IMR-90 (cell line): ENCODE results near the gene KCNK4. TPM values are rescaled to one million over a fixed set of nuclear protein-coding genes. Genes with fewer than 3 reads are reported as not detected.

Experiments used
- ATAC-seq: fragments of 200-7000 bp; cut with Tn5 transposase; 2 replicates; pipeline ENCODE4 v1.9.1; 2020; ENCODE audit warnings: low read depth, mild to moderate bottlenecking, moderate library complexity
- BruUV-seq: library from RNA; stranded (reverse); fragments of 400-500 nt; replicated peaks from 2 replicates; lab custom pipeline; 2021; lab: Mats Ljungman, UMichigan
- CTCF ChIA-PET: fragments of 300-600 bp; formaldehyde crosslinking; extraction: SDS; loops from one replicate; lab custom pipeline; 2021; ENCODE audit warnings: antibody characterized with exemption; lab: Yijun Ruan, JAX
- POLR2A ChIA-PET: fragments of 300-600 bp; sonication (Branson Sonifier 250); formaldehyde crosslinking; loops from one replicate; lab custom pipeline; 2022; ENCODE audit warnings: antibody characterized with exemption; ENCODE audit not compliant: unreplicated experiment; lab: Charles Lee
- DNase-seq: peaks from one replicate; pipeline ENCODE4 v3.0.0; 2013
- H2AFZ ChIP-seq: replicated peaks from 2 replicates; pipeline ENCODE3; 2013; ENCODE audit warnings: low read length, mild to moderate bottlenecking; ENCODE audit not compliant: poor library complexity
- H2AK5ac ChIP-seq: 2 replicates; pipeline ENCODE4 v1.6.1; 2013; ENCODE audit warnings: low read depth, low read length, inconsistent platforms
- H2AK9ac ChIP-seq: replicated peaks from 2 replicates; pipeline ENCODE3; 2013; ENCODE audit warnings: mild to moderate bottlenecking, low read depth, low read length, moderate library complexity; ENCODE audit not compliant: poor library complexity
- H2BK120ac ChIP-seq: 2 replicates; pipeline ENCODE4 v1.6.1; 2013; ENCODE audit warnings: low read depth, low read length, inconsistent platforms
- H2BK15ac ChIP-seq: 3 replicates; pipeline ENCODE4 v1.6.1; 2013; ENCODE audit warnings: low read depth, low read length, inconsistent platforms
- H2BK20ac ChIP-seq: 2 replicates; pipeline ENCODE4 v1.6.1; 2013; ENCODE audit warnings: low read depth, mild to moderate bottlenecking, inconsistent platforms, low read length, moderate library complexity
- H2BK5ac ChIP-seq: 2 replicates; pipeline ENCODE4 v1.6.1; 2013; ENCODE audit warnings: mild to moderate bottlenecking, low read depth, low read length, inconsistent platforms; ENCODE audit not compliant: poor library complexity, severe bottlenecking
- H3K14ac ChIP-seq: replicated peaks from 2 replicates; pipeline ENCODE4 v1.6.1; 2013; ENCODE audit warnings: low read depth, low read length, inconsistent platforms
- H3K18ac ChIP-seq: 2 replicates; pipeline ENCODE4 v1.6.1; 2013; ENCODE audit warnings: low read depth, low read length, control low read depth
- H3K23ac ChIP-seq: 2 replicates; pipeline ENCODE4 v1.6.1; 2013; ENCODE audit warnings: low read depth, low read length, inconsistent platforms
- H3K27ac ChIP-seq: 2 replicates; pipeline ENCODE4 v1.5.1; 2013; ENCODE audit warnings: mild to moderate bottlenecking, control low read depth, low read length; ENCODE audit not compliant: insufficient read depth
- H3K27me3 ChIP-seq: 2 replicates; pipeline ENCODE4 v1.6.1; 2013; ENCODE audit warnings: low read length; ENCODE audit not compliant: control insufficient read depth, insufficient read depth
- H3K36me3 ChIP-seq: 2 replicates; pipeline ENCODE4 v1.6.1; 2013; ENCODE audit warnings: low read length, mixed read lengths; ENCODE audit not compliant: control insufficient read depth, insufficient read depth
- H3K4ac ChIP-seq: 2 replicates; pipeline ENCODE4 v1.6.1; 2013; ENCODE audit warnings: low read depth, low read length, inconsistent platforms
- H3K4me1 ChIP-seq: 2 replicates; pipeline ENCODE4 v1.6.1; 2013; ENCODE audit warnings: low read length, mixed read lengths; ENCODE audit not compliant: control insufficient read depth, insufficient read depth
- H3K4me2 ChIP-seq: 2 replicates; pipeline ENCODE4 v1.6.1; 2013; ENCODE audit warnings: low read depth, mild to moderate bottlenecking, control low read depth, low read length, moderate library complexity
- H3K4me3 ChIP-seq: 2 replicates; pipeline ENCODE4 v1.5.1; 2013; ENCODE audit warnings: low read depth, mild to moderate bottlenecking, control low read depth, low read length, moderate library complexity; ENCODE audit not compliant: insufficient read depth
- H3K56ac ChIP-seq: 2 replicates; pipeline ENCODE4 v1.6.1; 2013; ENCODE audit warnings: low read length, inconsistent platforms; ENCODE audit not compliant: insufficient read depth; ENCODE audit errors: extremely low read depth
- H3K79me1 ChIP-seq, 2 experiments: 2 replicates each; pipeline ENCODE4 v1.6.1; 2013; ENCODE audit warnings: low read length in 2 of 2, inconsistent platforms in 1 of 2, low read depth in 1 of 2
- H3K9ac ChIP-seq: 2 replicates; pipeline ENCODE4 v1.6.1; 2013; ENCODE audit warnings: low read depth, low read length, control low read depth
- H3K9me1 ChIP-seq: 2 replicates; pipeline ENCODE4 v1.6.1; 2013; ENCODE audit warnings: low read length, inconsistent platforms; ENCODE audit not compliant: insufficient read depth
- H3K9me3 ChIP-seq: 2 replicates; pipeline ENCODE4 v1.6.1; 2013; ENCODE audit warnings: low read length; ENCODE audit not compliant: control insufficient read depth, insufficient read depth
- H4K20me1 ChIP-seq: 2 replicates; pipeline ENCODE4 v1.6.1; 2013; ENCODE audit warnings: low read length, inconsistent platforms; ENCODE audit not compliant: insufficient read depth
- H4K5ac ChIP-seq: 2 replicates; pipeline ENCODE4 v1.6.1; 2013; ENCODE audit warnings: mild to moderate bottlenecking, low read depth, low read length, control low read depth
- H4K8ac ChIP-seq, 2 experiments: 2 replicates each; pipeline ENCODE4 v1.6.1; 2013; ENCODE audit warnings: low read depth in 2 of 2, low read length in 2 of 2, control low read depth in 1 of 2, inconsistent platforms in 1 of 2
- H4K91ac ChIP-seq: 2 replicates; pipeline ENCODE4 v1.6.1; 2013; ENCODE audit warnings: low read depth, low read length, inconsistent platforms; ENCODE audit not compliant: insufficient read depth
- CEBPB ChIP-seq: IDR thresholded peaks from 2 replicates; pipeline ENCODE4 v1.6.1; 2012; ENCODE audit warnings: low read depth, low read length, improper control_type of control experiment
- CHD1 ChIP-seq: IDR thresholded peaks from 2 replicates; pipeline ENCODE4 v1.6.1; 2012; ENCODE audit warnings: low read depth, low read length, improper control_type of control experiment
- CTCF ChIP-seq: conservative IDR thresholded peaks from 2 replicates; pipeline ENCODE4 v1.5.1; 2012; ENCODE audit warnings: mild to moderate bottlenecking, low read depth, low read length, improper control_type of control experiment
- ELK1 ChIP-seq: fragments of 150-350 bp; IDR thresholded peaks from 2 replicates; pipeline ENCODE4 v1.6.1; 2016; ENCODE audit warnings: low read depth, mild to moderate bottlenecking, low read length, moderate library complexity, borderline replicate concordance
- MAFK ChIP-seq: IDR thresholded peaks from 2 replicates; pipeline ENCODE4 v1.6.1; 2012; ENCODE audit warnings: low read depth, low read length, improper control_type of control experiment
- POLR2A ChIP-seq: IDR thresholded peaks from 2 replicates; pipeline ENCODE4 v1.6.1; 2012; ENCODE audit warnings: mild to moderate bottlenecking, low read depth, low read length
- RAD21 ChIP-seq: IDR thresholded peaks from 2 replicates; pipeline ENCODE4 v1.6.1; 2012; ENCODE audit warnings: low read length, improper control_type of control experiment
- RCOR1 ChIP-seq: IDR thresholded peaks from 2 replicates; pipeline ENCODE4 v1.6.1; 2012; ENCODE audit warnings: mild to moderate bottlenecking, low read length, improper control_type of control experiment; ENCODE audit not compliant: insufficient replicate concordance
- SMC3 ChIP-seq: fragments of 150-350 bp; IDR thresholded peaks from 2 replicates; pipeline ENCODE4 v1.6.1; 2016; ENCODE audit warnings: low read depth, mild to moderate bottlenecking, antibody characterized with exemption, low read length, moderate library complexity
- WGBS, 2 experiments: methylation state at CpG; one replicate each; pipeline versions ENCODE4 v1.1.5 to v1.1.7; 2013; ENCODE audit warnings: missing lambda C conversion rate in 2 of 2; ENCODE audit not compliant: insufficient read length in 1 of 2; ENCODE audit errors: extremely low coverage in 2 of 2; 5-methylcytosine and 5-hydroxymethylcytosine counted together
- dilution Hi-C: fragments of 300-500 bp; cut with HindIII; formaldehyde crosslinking; loops from one replicate; pipeline ENCODE4 v1.14.3; 2018; ENCODE audit warnings: low sequenced_read_pairs; ENCODE audit not compliant: unreplicated experiment
- in situ Hi-C: fragments of 300-500 bp; cut with MboI; formaldehyde crosslinking; loops from 3 replicates; pipeline ENCODE4 v1.14.3; 2019; ENCODE audit warnings: low sequenced_read_pairs, inconsistent platforms, mixed read lengths
- intact Hi-C: fragments of 100-400 bp; cut with micrococcal nuclease; formaldehyde crosslinking; loops from 2 replicates; pipeline ENCODE4 v1.10.0; 2022
- polyA plus RNA-seq, 3 experiments: library from polyadenylated mRNA; depleted of rRNA; stranded (reverse); fragments of >200 nt; gene quantifications; 2 replicates each; pipeline ENCODE4 v1.2.3, GENCODE V29; 2012; ENCODE audit warnings: low replicate concordance in 1 of 3
- total RNA-seq: library from RNA; depleted of rRNA; stranded (reverse); fragments of >200 nt; gene quantifications from 2 replicates; pipeline ENCODE4 v1.2.3, GENCODE V29; 2012
- TF ChIP-seq, protein P1 (sequence below): fragments of 150-350 bp; IDR thresholded peaks from 2 replicates; pipeline ENCODE4 v1.6.1; 2017; ENCODE audit warnings: mild to moderate bottlenecking, antibody characterized with exemption, low read length, low read depth

KCNK4 gene
- total and polyA plus RNA-seq, 2 of the 4 experiments (the other 2 are of a cell fraction), result not detected

GRCh38 chr11:64249038-64249437 is 42.1 kb upstream of the KCNK4 start:
- Histone ChIP-seq H2AK9ac (no peak overlapping the region), H4K91ac (peak overlapping the region; percentile 41; the same call in 1 of the 2 replicates), H3K27me3 (no peaks in the 10 kb centered on the region), H2AK5ac (no peak overlapping the region), H2BK20ac (no peak overlapping the region), H3K9me3 (no peaks in the 10 kb centered on the region), H2BK15ac (no peak overlapping the region), H3K4me1 (peaks cover 13% of the 10 kb centered on the region), H3K56ac (no peak overlapping the region), H3K18ac (no peak overlapping the region), H3K23ac (no peak overlapping the region), H2BK5ac (no peak overlapping the region), H3K9ac (no peak overlapping the region), H3K36me3 (peaks cover 3% of the 10 kb centered on the region; the same call in 1 of the 2 replicates), H3K4ac (no peak overlapping the region; the same call in 1 of the 2 replicates), H3K27ac (no peak overlapping the region), H2BK120ac (no peak overlapping the region), H2AFZ (no peak overlapping the region), H3K14ac (no peak overlapping the region), H3K4me3 (no peak overlapping the region), H4K5ac (no peak overlapping the region), H3K4me2 (no peak overlapping the region), H4K8ac (no peak overlapping the region), H3K79me1 (peaks cover 8 to 36% of the 10 kb centered on the region in 2 experiments), H4K20me1 (peaks cover 21% of the 10 kb centered on the region), H3K9me1 (no peaks in the 10 kb centered on the region)
- ChIA-PET POLR2A (interaction anchor here (0.9 kb wide), 1 partner anchor 19 kb away, joined by 3 read pairs; no protein-coding TSS in a partner anchor), CTCF (no interaction called here)
- dilution Hi-C loops, result no loop called here
- 100% methylated on average over 2 of the region's 4 CpGs; no CpG with 5 or more reads in 1 of the 2 experiments for WGBS, 2 experiments
- no TSS peak for BruUV-seq
- ATAC-seq, result no peak
- TF ChIP-seq CTCF, result no peak
- TF ChIP-seq, protein P1, sequence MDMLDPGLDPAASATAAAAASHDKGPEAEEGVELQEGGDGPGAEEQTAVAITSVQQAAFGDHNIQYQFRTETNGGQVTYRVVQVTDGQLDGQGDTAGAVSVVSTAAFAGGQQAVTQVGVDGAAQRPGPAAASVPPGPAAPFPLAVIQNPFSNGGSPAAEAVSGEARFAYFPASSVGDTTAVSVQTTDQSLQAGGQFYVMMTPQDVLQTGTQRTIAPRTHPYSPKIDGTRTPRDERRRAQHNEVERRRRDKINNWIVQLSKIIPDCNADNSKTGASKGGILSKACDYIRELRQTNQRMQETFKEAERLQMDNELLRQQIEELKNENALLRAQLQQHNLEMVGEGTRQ, result no peak
- no peak for TF ChIP-seq POLR2A
- TF ChIP-seq MAFK, result no peak
- TF ChIP-seq CHD1, result no peak
- no peak for TF ChIP-seq RCOR1
- TF ChIP-seq CEBPB, result no peak
- TF ChIP-seq RAD21, result no peak
- TF ChIP-seq SMC3, result no peak
- no peak for TF ChIP-seq ELK1
- intact Hi-C loops, result no loop called here
- in situ Hi-C loops, result no loop called here
- DNase-seq, result no peak
